GM18502 (cell line): Measurements from ENCODE around the gene MYOCD.

ENCODE experiments used
- ATAC-seq: cut with Tn5 transposase; IDR thresholded peaks from one replicate; pipeline ENCODE4 v1.9.1; 2021; ENCODE audit warnings: mild to moderate bottlenecking; ENCODE audit not compliant: unreplicated experiment, poor library complexity

MYOCD gene

GRCh38 chr17:12691173-12691572 lies 25.5 kb downstream of the MYOCD start:
- no peak for ATAC-seq

DNA sequence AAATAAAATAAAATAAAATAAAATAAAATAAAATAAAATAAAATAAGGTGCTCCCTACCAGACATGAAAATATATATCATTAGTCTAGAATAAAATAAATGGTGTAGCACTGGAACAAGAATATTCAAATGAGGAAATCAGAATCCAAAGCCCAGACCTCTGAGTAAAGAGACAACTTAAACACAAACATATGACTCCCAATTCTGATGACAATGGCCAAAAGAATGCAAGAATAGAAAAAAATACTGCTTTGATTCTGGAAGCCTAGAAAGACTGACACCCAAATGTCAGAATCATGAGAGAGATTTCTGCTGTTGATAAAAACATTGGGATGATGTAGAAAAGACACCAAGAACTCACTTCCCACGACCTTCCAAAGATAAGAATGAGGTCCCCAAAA lies 27.9 kb downstream of the MYOCD start:
- no peak for ATAC-seq

DNA sequence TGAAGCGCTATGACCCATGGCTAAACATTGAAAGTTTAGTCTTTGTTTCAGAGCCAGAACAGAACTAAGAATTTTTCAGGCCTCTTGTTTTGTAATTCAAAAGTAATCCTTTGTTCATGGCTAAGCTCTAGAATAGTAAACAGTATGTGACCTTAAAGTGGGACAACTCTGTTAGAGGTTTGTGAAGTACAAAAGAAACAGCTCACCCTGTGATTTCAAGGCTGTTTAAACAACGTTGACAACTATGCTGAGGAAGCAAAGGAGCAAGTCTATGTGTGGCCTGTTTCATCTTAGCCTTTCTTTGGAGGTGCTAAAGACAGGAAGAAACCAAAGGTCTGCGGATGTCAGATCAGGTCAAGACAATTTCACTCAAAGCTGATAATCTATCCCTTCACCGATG lies 40.4 kb downstream of the MYOCD start:
- ATAC-seq, result no peak

GRCh38 chr17:12709063-12709462 lies 43.4 kb downstream of the MYOCD start:
- ATAC-seq, result no peak

DNA sequence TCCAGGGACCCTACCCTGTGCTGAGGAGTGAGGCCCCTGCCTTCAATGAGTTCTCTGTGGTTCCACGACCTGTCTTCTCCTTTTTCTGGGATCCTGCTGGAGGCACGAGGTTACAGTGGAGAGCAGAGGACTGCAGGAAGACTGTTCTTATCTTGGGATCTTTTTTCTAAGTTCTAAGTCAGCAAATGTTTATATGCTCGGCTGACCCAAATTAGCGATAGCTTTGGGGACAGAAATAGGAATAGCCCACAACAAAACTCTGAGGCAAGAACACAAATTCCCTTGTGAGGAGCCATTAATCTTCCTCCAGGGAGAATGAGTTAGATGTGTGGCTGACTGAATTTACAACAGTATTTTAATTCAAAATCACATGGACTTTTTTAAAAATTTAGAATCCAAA lies 46.7 kb downstream of the MYOCD start:
- ATAC-seq, result no peak

- ATAC-seq, result no peak
Observed at GRCh38 chr17:12712941-12713340, 47.3 kb downstream of the MYOCD start.

DNA sequence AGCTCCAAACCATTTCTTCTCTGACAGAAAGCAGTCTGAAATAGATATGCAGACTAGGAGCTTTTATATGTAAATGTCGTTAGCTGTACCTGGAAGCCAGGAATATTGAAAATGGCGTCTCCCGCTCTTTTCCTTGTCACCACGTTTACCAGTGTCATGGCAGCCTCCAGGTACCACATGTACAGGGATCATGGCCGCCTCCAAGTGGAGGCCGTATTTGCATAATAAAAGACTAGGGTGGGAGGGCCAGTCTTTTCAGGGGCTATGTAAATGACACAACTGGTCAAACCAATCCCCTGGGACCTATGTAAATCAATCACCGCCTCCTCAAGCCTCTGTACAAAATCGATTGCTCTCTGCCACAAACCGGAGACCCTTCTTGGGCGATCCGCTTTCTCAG lies 54.3 kb downstream of the MYOCD start:
- no peak for ATAC-seq

- no peak for ATAC-seq
Observed at GRCh38 chr17:12721581-12721980, 55.9 kb downstream of the MYOCD start.

DNA sequence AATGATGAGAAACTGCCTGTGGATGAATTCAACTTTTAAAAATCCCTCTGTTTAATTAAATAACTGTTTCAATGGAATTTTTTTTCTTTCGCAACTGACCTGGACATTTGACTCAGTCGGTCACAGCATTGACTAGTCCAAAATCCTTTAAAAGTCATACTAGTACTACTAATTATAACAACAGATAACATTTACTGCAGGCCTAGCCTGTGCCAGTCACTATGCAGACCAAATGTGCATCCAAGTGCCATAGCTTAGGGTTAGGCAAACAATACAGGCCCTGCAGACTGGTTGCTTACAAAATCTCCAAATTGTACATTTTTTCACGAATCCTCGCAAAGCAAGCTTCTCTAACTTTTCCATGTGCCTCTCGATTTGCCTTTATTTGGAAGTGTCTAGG lies 56.6 kb downstream of the MYOCD start:
- no peak for ATAC-seq

GRCh38 chr17:12726131-12726530 lies 60.4 kb downstream of the MYOCD start:
- ATAC-seq, result no peak

GRCh38 chr17:12727076-12727760 lies 61.5 kb downstream of the MYOCD start:
- ATAC-seq, result no peak

GRCh38 chr17:12727881-12728280 lies 62.2 kb downstream of the MYOCD start:
- ATAC-seq, result no peak

- ATAC-seq, result no peak
Observed at GRCh38 chr17:12729086-12729485, 63.4 kb downstream of the MYOCD start.

DNA sequence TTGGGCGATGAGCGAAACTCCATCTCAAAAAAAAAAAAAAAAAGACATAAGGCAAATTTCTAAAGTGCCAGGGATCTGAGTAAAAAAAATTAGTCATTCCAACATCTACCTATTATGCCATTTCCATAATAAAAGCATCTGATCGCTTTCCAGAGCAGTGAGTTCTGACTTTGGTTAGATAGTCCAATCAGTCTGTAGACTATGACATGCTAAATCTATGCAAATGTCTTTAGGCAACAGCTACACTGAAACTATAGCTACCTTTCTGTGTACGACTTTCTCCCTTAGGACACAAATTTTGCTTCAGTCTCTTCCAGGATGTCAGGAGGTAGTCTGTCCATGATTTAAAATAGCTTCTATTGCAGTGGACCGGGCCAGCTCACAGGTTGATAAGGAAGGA lies 64.7 kb downstream of the MYOCD start:
- no peak for ATAC-seq

GRCh38 chr17:12730931-12731521 lies 65.3 kb downstream of the MYOCD start:
- ATAC-seq, result no peak

- no peak for ATAC-seq
Observed at GRCh38 chr17:12731839-12732238, 66.1 kb downstream of the MYOCD start.

DNA sequence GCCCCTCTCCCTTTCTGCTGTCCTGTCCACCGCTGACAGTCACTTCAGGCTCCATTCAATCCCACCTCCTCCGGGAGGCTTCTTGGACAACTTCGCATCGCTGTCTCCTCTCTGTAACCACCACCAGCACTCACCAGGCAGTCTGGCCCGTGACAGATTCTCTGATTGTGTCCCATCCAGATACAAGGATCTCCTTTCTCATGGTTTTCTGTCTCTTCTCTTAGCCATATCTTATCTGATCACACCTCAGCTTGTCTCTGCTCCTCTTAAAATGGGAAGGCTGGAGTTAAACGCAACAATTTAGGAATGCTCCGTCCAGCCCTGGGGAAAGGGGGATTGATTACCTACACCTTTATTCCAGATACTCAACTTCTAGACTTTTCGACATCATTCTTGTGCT lies 66.7 kb downstream of the MYOCD start:
- ATAC-seq, result no peak

DNA sequence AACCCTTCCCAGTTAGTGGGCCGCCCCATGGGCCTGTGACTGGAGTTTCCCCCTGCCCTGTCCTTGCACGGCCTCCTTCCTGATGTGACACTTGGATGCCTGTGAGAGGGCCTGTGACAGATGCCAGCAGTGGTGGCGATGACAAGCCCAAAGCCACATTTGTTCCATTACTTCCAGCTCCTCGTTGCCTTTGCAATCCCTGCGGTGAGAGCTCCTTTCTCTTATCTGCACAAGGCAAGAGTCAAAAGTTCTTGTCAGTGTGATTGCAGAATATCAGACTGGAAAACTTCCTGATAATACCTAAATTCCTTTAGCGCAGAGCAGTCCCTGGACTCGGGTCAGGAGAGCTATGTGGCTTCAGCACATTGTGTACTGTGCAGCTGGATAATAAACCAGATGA lies 69.2 kb downstream of the MYOCD start:
- ATAC-seq, result no peak

- ATAC-seq, result no peak
Observed at GRCh38 chr17:12735517-12735916, 69.8 kb downstream of the MYOCD start.

- ATAC-seq, result no peak
Observed at GRCh38 chr17:12736526-12736925, 70.8 kb downstream of the MYOCD start.

GRCh38 chr17:12737740-12738469 lies 72.2 kb downstream of the MYOCD start:
- no peak for ATAC-seq

GRCh38 chr17:12738624-12739023 lies 72.9 kb downstream of the MYOCD start:
- ATAC-seq, result no peak
